HepG2 (cell line): ENCODE results near the gene NELFB. TPM values are rescaled to one million over a fixed set of nuclear protein-coding genes. Genes with fewer than 3 reads are reported as not detected.

Experiments used
- AGO1 ChIP-seq: fragments of 200-400 bp; formaldehyde crosslinking; IDR thresholded peaks from 2 replicates; pipeline ENCODE4 v1.6.1; 2017; ENCODE audit warnings: mild to moderate bottlenecking, low read depth, low read length, moderate library complexity; ENCODE audit not compliant: poor library complexity, severe bottlenecking
- CHD4 ChIP-seq: fragments of 200-600 bp; sonication (generic); IDR thresholded peaks from 2 replicates; pipeline ENCODE4 v1.7.0; 2017; ENCODE audit warnings: mild to moderate bottlenecking, low read length, borderline replicate concordance
- CREBL2 ChIP-seq: sonication (generic); formaldehyde crosslinking; IDR thresholded peaks from 2 replicates; pipeline ENCODE4 v1.8.1; 2023; ENCODE audit warnings: missing genetic modification reagents, mild to moderate bottlenecking, borderline replicate concordance
- ETV6 ChIP-seq: sonication (generic); formaldehyde crosslinking; conservative IDR thresholded peaks from 2 replicates; pipeline ENCODE4 v1.4.0; 2020; ENCODE audit warnings: missing genetic modification reagents
- FIP1L1 ChIP-seq: fragments of 200-400 bp; formaldehyde crosslinking; IDR thresholded peaks from 2 replicates; pipeline ENCODE4 v1.6.1; 2018; ENCODE audit warnings: low read depth, mild to moderate bottlenecking, low read length, moderate library complexity, borderline replicate concordance; ENCODE audit not compliant: insufficient read depth
- HES4 ChIP-seq: sonication (generic); formaldehyde crosslinking; IDR thresholded peaks from 2 replicates; pipeline ENCODE4 v1.9.0; 2021; ENCODE audit warnings: mild to moderate bottlenecking, missing genetic modification reagents, borderline replicate concordance
- HMGXB4 ChIP-seq, 2 experiments: sonication (generic) in 1 of 2; formaldehyde crosslinking in 1 of 2; IDR thresholded peaks; 2 replicates each; pipeline versions ENCODE4 v1.4.0 to v1.6.1; 2018 to 2020; ENCODE audit warnings: missing genetic modification reagents in 2 of 2, borderline replicate concordance in 1 of 2, low read depth in 1 of 2, mild to moderate bottlenecking in 1 of 2, missing biosample characterization in 1 of 2
- JUN ChIP-seq: sonication (generic); formaldehyde crosslinking; IDR thresholded peaks from 2 replicates; pipeline ENCODE4 v1.4.0; 2020; ENCODE audit warnings: mild to moderate bottlenecking, missing genetic modification reagents
- NR1H2 ChIP-seq: sonication (generic); formaldehyde crosslinking; IDR thresholded peaks from 2 replicates; pipeline ENCODE4 v1.8.1; 2022; ENCODE audit warnings: low read depth, missing genetic modification reagents, borderline replicate concordance
- RAD21 ChIP-seq: fragments of 450-650 bp; formaldehyde crosslinking; IDR thresholded peaks from 2 replicates; pipeline ENCODE4 v1.5.0; 2020; ENCODE audit warnings: mild to moderate bottlenecking
- SRF ChIP-seq: IDR thresholded peaks from 2 replicates; pipeline ENCODE4 v1.6.1; 2011; ENCODE audit warnings: mild to moderate bottlenecking, low read depth, low read length, moderate library complexity
- SRSF4 ChIP-seq: fragments of 200-400 bp; formaldehyde crosslinking; IDR thresholded peaks from one replicate; pipeline ENCODE4 v1.6.1; 2018; ENCODE audit warnings: mild to moderate bottlenecking, low read depth, low read length, moderate library complexity; ENCODE audit not compliant: poor library complexity, severe bottlenecking
- U2AF1 ChIP-seq: fragments of 200-400 bp; formaldehyde crosslinking; optimal IDR thresholded peaks from 2 replicates; pipeline ENCODE3; 2017; ENCODE audit warnings: mild to moderate bottlenecking, low read depth, low read length
- ZBTB21 ChIP-seq: sonication (generic); formaldehyde crosslinking; IDR thresholded peaks from 2 replicates; pipeline ENCODE4 v1.4.0; 2020; ENCODE audit warnings: missing genetic modification reagents
- ZFYVE20 ChIP-seq: sonication (generic); formaldehyde crosslinking; IDR thresholded peaks from 2 replicates; pipeline ENCODE4 v1.8.0; 2023; ENCODE audit warnings: low read depth, mild to moderate bottlenecking, moderate library complexity, missing genetic modification reagents, borderline replicate concordance
- ZKSCAN1 ChIP-seq: fragments of 150-350 bp; IDR thresholded peaks from 2 replicates; pipeline ENCODE4 v1.6.1; 2014; ENCODE audit warnings: low read length
- ZMAT5 ChIP-seq: sonication (generic); formaldehyde crosslinking; IDR thresholded peaks from 2 replicates; pipeline ENCODE4 v1.5.0; 2020; ENCODE audit warnings: mild to moderate bottlenecking, low read depth, missing genetic modification reagents, borderline replicate concordance
- ZNF160 ChIP-seq: sonication (generic); formaldehyde crosslinking; IDR thresholded peaks from 2 replicates; pipeline ENCODE4 v1.8.0; 2022; ENCODE audit warnings: mild to moderate bottlenecking, inconsistent platforms, missing genetic modification reagents
- ZNF367 ChIP-seq: sonication (generic); formaldehyde crosslinking; IDR thresholded peaks from 2 replicates; pipeline ENCODE4 v1.4.0; 2020; ENCODE audit warnings: missing genetic modification reagents, borderline replicate concordance
- ZNF431 ChIP-seq: sonication (generic); formaldehyde crosslinking; IDR thresholded peaks from 2 replicates; pipeline ENCODE4 v1.9.0; 2022; ENCODE audit warnings: missing genetic modification reagents, low read depth, mild to moderate bottlenecking, borderline replicate concordance
- ZNF609 ChIP-seq: sonication (generic); formaldehyde crosslinking; IDR thresholded peaks from 2 replicates; pipeline ENCODE4 v1.4.0; 2020; ENCODE audit warnings: mild to moderate bottlenecking, missing genetic modification reagents, borderline replicate concordance
- ZNF788 ChIP-seq: sonication (generic); formaldehyde crosslinking; IDR thresholded peaks from 2 replicates; pipeline ENCODE4 v1.5.0; 2020; ENCODE audit warnings: mild to moderate bottlenecking, missing genetic modification reagents, borderline replicate concordance
- polyA plus RNA-seq, 8 experiments: library from polyadenylated mRNA; depleted of rRNA in 3 of 8; stranded (reverse) in 7 of 8; unstranded in 1 of 8; fragments of >200 nt; fragmentation: Illumina TruSeq in 4 of 8; extraction: Trizol in 4 of 8; gene quantifications; 2 replicates each; pipeline versions ENCODE4 v1.2.1 to v1.2.3, GENCODE V29; 2011 to 2016; ENCODE audit warnings: low read depth in 4 of 8, missing spikeins in 1 of 8, mixed read lengths in 1 of 8; ENCODE audit not compliant: insufficient read depth in 1 of 8
- total RNA-seq, 5 experiments: library from RNA; depleted of rRNA; stranded (reverse); fragments of >200 nt; fragmentation: Illumina TruSeq; extraction: Trizol; gene quantifications; 2 replicates each; pipeline ENCODE4 v1.2.3, GENCODE V29; 2016; ENCODE audit warnings: low read depth in 1 of 5

Gene NELFB
- total and polyA plus RNA-seq, 2 of the 13 experiments (the other 11 are each of a cell fraction or from before 2014, with no cell fraction given) = 26.5 to 45.8 TPM

GRCh38 chr9:137218754-137219271 is 36.3 kb upstream of the NELFB start (continued):
- peak; percentile 30 for TF ChIP-seq AGO1
- no peak for TF ChIP-seq SRF
- TF ChIP-seq ZKSCAN1 = no peak
- TF ChIP-seq NR1H2 (CRISPR knock-in tag) = no peak
- TF ChIP-seq ZMAT5 = no peak
- no peak for TF ChIP-seq ZNF431 (CRISPR knock-in tag)
- peak in 1 of 2 experiments; percentile 46; a peak in 1 of 4 replicates for TF ChIP-seq HMGXB4 (CRISPR knock-in tag; IDR thresholded peaks at IDR 0.05; ENCODE audit: borderline replicate concordance in 1 of 2, low read depth in 1 of 2)
- no peak for TF ChIP-seq ZNF367
- no peak for TF ChIP-seq JUN (CRISPR knock-in tag)
- no peak for TF ChIP-seq ZFYVE20 (CRISPR knock-in tag)
- TF ChIP-seq U2AF1 = no peak
- TF ChIP-seq HES4 (CRISPR knock-in tag) = no peak
- TF ChIP-seq CREBL2 (CRISPR knock-in tag) = no peak
- TF ChIP-seq ZBTB21 (CRISPR knock-in tag) = no peak
- no peak for TF ChIP-seq ETV6 (CRISPR knock-in tag)
- TF ChIP-seq RAD21 (CRISPR knock-in tag) = no peak
- peak; percentile 63; the same call in 1 of the 2 replicates for TF ChIP-seq ZNF609 (CRISPR knock-in tag)
- TF ChIP-seq ZNF788 (CRISPR knock-in tag) = 0 out of 2 replicates have a peak, but pooled peaks have one; percentile 9
- no peak for TF ChIP-seq SRSF4
- 0 out of 2 replicates have a peak, but pooled peaks have one; percentile 17 for TF ChIP-seq ZNF160 (CRISPR knock-in tag)
- TF ChIP-seq FIP1L1 = no peak
- TF ChIP-seq CHD4 = no peak
